GM21360 (cell line): ENCODE measurements around the gene SP140.
"Not testable (repeated sequence)": the region's sequence is repeated elsewhere in the genome, so short reads cannot be mapped to it uniquely, and the experiment has no call there.

Experiments used
- ATAC-seq: cut with Tn5 transposase; IDR thresholded peaks from one replicate; pipeline ENCODE4 v1.9.1; 2021; ENCODE audit warnings: mild to moderate bottlenecking, moderate library complexity; ENCODE audit not compliant: unreplicated experiment

Gene SP140

GRCh38 chr2:230324503-230324902, 99.0 kb downstream of the SP140 start:
- ATAC-seq, result no peak

GRCh38 chr2:230325316-230326243, 100.0 kb downstream of the SP140 start:
- no peak for ATAC-seq

- ATAC-seq, result peak; percentile 88
Observed at GRCh38 chr2:230326453-230327417, 101.2 kb downstream of the SP140 start, which contains the start of gene SP140L. Gene SP140L (plus strand): TSS chr2:230327193. CDS start chr2:230327270, 77 bp downstream.

GRCh38 chr2:230327418-230328154, 102.0 kb downstream of the SP140 start:
- ATAC-seq, result peak; percentile 49

- no peak for ATAC-seq
Observed at GRCh38 chr2:230328155-230328458, 102.6 kb downstream of the SP140 start.

- ATAC-seq, result no peak
Observed at GRCh38 chr2:230329946-230330605, 104.5 kb downstream of the SP140 start.

- ATAC-seq, result no peak
Observed at GRCh38 chr2:230330725-230331124, 105.2 kb downstream of the SP140 start.

- ATAC-seq, result no peak
Observed at GRCh38 chr2:230335461-230335863, 109.9 kb downstream of the SP140 start.

- ATAC-seq, result no peak
Observed at GRCh38 chr2:230335864-230336506, 110.4 kb downstream of the SP140 start.

GRCh38 chr2:230341936-230342528, 116.5 kb downstream of the SP140 start:
- not testable (repeated sequence) for ATAC-seq

- not testable (repeated sequence) for ATAC-seq
Observed at GRCh38 chr2:230343041-230343624, 117.6 kb downstream of the SP140 start.

- no peak for ATAC-seq
Observed at GRCh38 chr2:230343747-230344146, 118.2 kb downstream of the SP140 start.

- no peak for ATAC-seq
Observed at GRCh38 chr2:230346465-230346864, 120.9 kb downstream of the SP140 start.

GRCh38 chr2:230346921-230347533, 121.5 kb downstream of the SP140 start:
- no peak for ATAC-seq

- ATAC-seq, result no peak
Observed at GRCh38 chr2:230347659-230348305, 122.2 kb downstream of the SP140 start.

GRCh38 chr2:230348787-230349186, 123.3 kb downstream of the SP140 start:
- ATAC-seq, result no peak

GRCh38 chr2:230356084-230356483, 130.5 kb downstream of the SP140 start:
- ATAC-seq, result no peak

- ATAC-seq, result no peak
Observed at GRCh38 chr2:230358305-230358704, 132.8 kb downstream of the SP140 start.
